SK-N-MC (cell line): ENCODE results near the gene ACTL10.

ENCODE experiments used
- EZH2 ChIP-seq: fragments of 200-600 bp; sonication (generic); IDR thresholded peaks from one replicate; pipeline ENCODE4 v1.6.1; 2017; ENCODE audit warnings: antibody characterized with exemption
- FOXP2 ChIP-seq: optimal IDR thresholded peaks from 2 replicates; pipeline ENCODE3; 2011; ENCODE audit warnings: mild to moderate bottlenecking, moderate library complexity; ENCODE audit not compliant: insufficient read depth; ENCODE audit errors: extremely low read length, control extremely low read depth
- POLR2AphosphoS5 ChIP-seq: IDR thresholded peaks from 2 replicates; pipeline ENCODE4 v1.6.1; 2012; ENCODE audit warnings: mild to moderate bottlenecking, low read depth, low read length, borderline replicate concordance

- TF ChIP-seq POLR2AphosphoS5 = no peak
- no peak for TF ChIP-seq EZH2
- no peak for TF ChIP-seq FOXP2
These were observed 44.9 kb upstream of the ACTL10 start for GRCh38 chr20:33621717-33622400.
